ENCODE results near the gene LACTBL1. TPM values are rescaled to one million over a fixed set of nuclear protein-coding genes. Genes with fewer than 3 reads are reported as not detected.

LACTBL1 gene
- total RNA-seq, 4 donors from 2014 or later, result not detected

DNA sequence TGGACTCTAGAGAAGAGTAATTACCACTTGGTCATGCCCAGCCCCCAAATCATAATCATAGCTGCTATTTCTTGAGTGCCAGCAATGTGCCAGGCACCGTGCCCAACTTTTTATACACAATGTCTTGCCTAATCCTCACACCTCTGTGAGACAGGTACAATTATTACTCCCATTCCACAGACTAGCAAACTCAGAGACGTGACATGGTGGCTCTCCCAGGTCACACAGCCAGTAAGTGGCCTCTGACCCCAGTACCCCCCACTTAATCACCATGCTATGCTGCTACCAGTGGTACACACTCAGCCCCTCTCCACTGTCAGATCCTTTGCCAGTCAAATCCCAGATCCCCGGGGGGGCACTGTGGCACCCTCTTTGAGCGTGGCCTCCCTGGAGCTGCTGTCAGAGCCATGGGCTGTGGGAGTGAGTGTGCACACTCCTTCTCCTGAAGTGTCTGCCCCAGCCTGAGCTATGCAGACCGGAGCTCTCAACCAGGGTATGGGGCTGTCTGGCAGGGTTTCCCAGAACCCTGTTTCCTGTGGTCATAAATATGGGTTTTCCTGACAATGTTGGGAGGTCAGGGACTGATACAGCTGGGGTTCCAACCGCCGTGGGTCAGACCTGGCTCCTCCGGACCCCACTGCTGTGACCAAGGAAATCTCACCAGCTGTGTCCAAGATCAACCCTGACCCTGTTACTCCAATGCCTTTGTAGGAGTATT lies 51.8 kb downstream of the LACTBL1 start:
- no peaks in the 10 kb centered on the region for H3K9me3 ChIP-seq
- H3K36me3 ChIP-seq, result no peaks in the 10 kb centered on the region
- TF ChIP-seq POLR2A (IDR thresholded peaks at IDR 0.05) (no peak), CTCF (IDR thresholded peaks at IDR 0.05) (no peak)
- H3K4me1 ChIP-seq, result no peaks in the 10 kb centered on the region
- no peak overlapping the region for H3K27ac ChIP-seq
- DNase-seq, result no peak
- H3K4me3 ChIP-seq, result no peak overlapping the region
- no peaks in the 10 kb centered on the region for H3K27me3 ChIP-seq

- no peaks in the 10 kb centered on the region for H3K4me1 ChIP-seq
- no peaks in the 10 kb centered on the region for H3K36me3 ChIP-seq
- H3K4me3 ChIP-seq, result no peak overlapping the region
- DNase-seq, result no peak
- H3K9me3 ChIP-seq, result no peaks in the 10 kb centered on the region
- H3K27ac ChIP-seq, result no peak overlapping the region
- no peaks in the 10 kb centered on the region for H3K27me3 ChIP-seq
- TF ChIP-seq CTCF (IDR thresholded peaks at IDR 0.05) (no peak), POLR2A (IDR thresholded peaks at IDR 0.05) (no peak)
Observed at GRCh38 chr1:22920026-22920733, 52.5 kb downstream of the LACTBL1 start.

- DNase-seq, result no peak
- Histone ChIP-seq H3K27ac (no peak overlapping the region), H3K4me1 (no peaks in the 10 kb centered on the region), H3K27me3 (no peaks in the 10 kb centered on the region), H3K9me3 (no peaks in the 10 kb centered on the region), H3K4me3 (no peak overlapping the region), H3K36me3 (no peaks in the 10 kb centered on the region)
- no peak for TF ChIP-seq POLR2A (IDR thresholded peaks at IDR 0.05)
- no peak for TF ChIP-seq CTCF (IDR thresholded peaks at IDR 0.05)
Observed at GRCh38 chr1:22919341-22920025, 53.2 kb downstream of the LACTBL1 start.

- Histone ChIP-seq H3K9me3 (no peaks in the 10 kb centered on the region), H3K36me3 (peaks cover 0 to 3% (median 0%) of the 10 kb centered on the region in 3 donors), H3K27ac (no peak overlapping the region), H3K4me1 (no peaks in the 10 kb centered on the region), H3K4me3 (no peak overlapping the region), H3K27me3 (no peaks in the 10 kb centered on the region)
- no peak for DNase-seq
- TF ChIP-seq POLR2A (IDR thresholded peaks at IDR 0.05), result no peak
- TF ChIP-seq CTCF (IDR thresholded peaks at IDR 0.05), result no peak
Observed at GRCh38 chr1:22918644-22919043, 54.0 kb downstream of the LACTBL1 start.

GRCh38 chr1:22917989-22918388 lies 54.7 kb downstream of the LACTBL1 start:
- H3K4me1 ChIP-seq, result no peaks in the 10 kb centered on the region
- no peak for DNase-seq
- H3K27ac ChIP-seq, result no peak overlapping the region
- H3K4me3 ChIP-seq, result no peak overlapping the region
- H3K9me3 ChIP-seq, result no peaks in the 10 kb centered on the region
- TF ChIP-seq POLR2A (IDR thresholded peaks at IDR 0.05), result no peak
- TF ChIP-seq CTCF (IDR thresholded peaks at IDR 0.05), result no peak
- H3K36me3 ChIP-seq, result peaks cover 0 to 4% (median 0%) of the 10 kb centered on the region in 3 donors
- H3K27me3 ChIP-seq, result no peaks in the 10 kb centered on the region

All from Peyer's patch (tissue), 4 donors.